ENCODE measurements around the gene FRMD1. TPM values are rescaled to one million over a fixed set of nuclear protein-coding genes. Genes with fewer than 3 reads are reported as not detected.

Gene FRMD1
- total RNA-seq, 2 experiments from 2014 or later = not detected

- Histone ChIP-seq H3K36me3 (ENCODE audit: insufficient read depth, low read length) (no peaks in the 10 kb centered on the region), H3K27me3 (ENCODE audit: control insufficient read depth in 1 of 2, insufficient read depth in 2 of 2, low read length in 2 of 2) (no peaks in the 10 kb centered on the region), H3K27ac (ENCODE audit: low read depth in 1 of 2, low read length in 2 of 2) (no peak overlapping the region), H3K4me1 (ENCODE audit: insufficient read depth, low read length) (no peaks in the 10 kb centered on the region), H3K9me3 (ENCODE audit: control insufficient read depth in 1 of 2, insufficient read depth in 1 of 2, low read length in 2 of 2) (peaks cover 21 to 24% of the 10 kb centered on the region in 2 experiments), H3K4me3 (ENCODE audit: low read length) (no peak overlapping the region)
- ATAC-seq (ENCODE audit: poor library complexity) = no peak
- Mint-ChIP-seq H3K9me3 (peaks cover 21% of the 10 kb centered on the region), H3K27ac (no peak overlapping the region), H3K4me3 (no peak overlapping the region), H3K36me3 (ENCODE audit: low read depth) (peaks cover 4% of the 10 kb centered on the region), H3K27me3 (peaks cover 6% of the 10 kb centered on the region), H3K4me1 (ENCODE audit: low read depth) (no peaks in the 10 kb centered on the region)
- ChIA-PET POLR2A (no interaction called here), CTCF (no interaction called here)
- intact Hi-C loops (cut with DNase I, micrococcal nuclease) = no loop called here
- no peak for TF ChIP-seq CTCF (IDR thresholded peaks at IDR 0.05)
- DNase-seq = no peak
Measured at GRCh38 chr6:168011291-168011690, 67.7 kb downstream of the FRMD1 start.

GRCh38 chr6:168009331-168009730 is 69.7 kb downstream of the FRMD1 start:
- CTCF ChIA-PET = no interaction called here
- no peak for TF ChIP-seq CTCF (IDR thresholded peaks at IDR 0.05)
- DNase-seq (no peak), ATAC-seq (ENCODE audit: poor library complexity) (no peak)
- H3K27me3 ChIP-seq (ENCODE audit: control insufficient read depth in 1 of 2, insufficient read depth in 2 of 2, low read length in 2 of 2) = peaks cover 0 to 2% of the 10 kb centered on the region in 2 experiments
- no peaks in the 10 kb centered on the region for H3K36me3 ChIP-seq (ENCODE audit: insufficient read depth, low read length)
- H3K27ac ChIP-seq (ENCODE audit: low read depth in 1 of 2, low read length in 2 of 2) = no peak overlapping the region
- H3K9me3 ChIP-seq (ENCODE audit: control insufficient read depth in 1 of 2, insufficient read depth in 1 of 2, low read length in 2 of 2) = peaks cover 15 to 24% of the 10 kb centered on the region in 2 experiments
- H3K27me3 Mint-ChIP-seq = no peaks in the 10 kb centered on the region
- H3K9me3 Mint-ChIP-seq = peaks cover 15% of the 10 kb centered on the region
- H3K36me3 Mint-ChIP-seq (ENCODE audit: low read depth) = peaks cover 4% of the 10 kb centered on the region
- POLR2A ChIA-PET = no interaction called here
- H3K4me3 Mint-ChIP-seq = no peak overlapping the region
- H3K4me1 Mint-ChIP-seq (ENCODE audit: low read depth) = no peaks in the 10 kb centered on the region
- intact Hi-C loops (cut with DNase I, micrococcal nuclease) = no loop called here
- no peak overlapping the region for H3K4me3 ChIP-seq (ENCODE audit: low read length)
- H3K27ac Mint-ChIP-seq = no peak overlapping the region
- H3K4me1 ChIP-seq (ENCODE audit: insufficient read depth, low read length) = no peaks in the 10 kb centered on the region

GRCh38 chr6:168007592-168008338 is 71.2 kb downstream of the FRMD1 start:
- H3K27ac ChIP-seq (ENCODE audit: low read depth in 1 of 2, low read length in 2 of 2) = no peak overlapping the region
- no peak overlapping the region for H3K4me3 ChIP-seq (ENCODE audit: low read length)
- peaks cover 0 to 2% of the 10 kb centered on the region in 2 experiments for H3K27me3 ChIP-seq (ENCODE audit: control insufficient read depth in 1 of 2, insufficient read depth in 2 of 2, low read length in 2 of 2)
- intact Hi-C loops (cut with DNase I, micrococcal nuclease) = no loop called here
- no peak overlapping the region for H3K4me3 Mint-ChIP-seq
- peaks cover 6 to 22% of the 10 kb centered on the region in 2 experiments for H3K9me3 ChIP-seq (ENCODE audit: control insufficient read depth in 1 of 2, insufficient read depth in 1 of 2, low read length in 2 of 2)
- ChIA-PET CTCF (no interaction called here), POLR2A (no interaction called here)
- H3K4me1 ChIP-seq (ENCODE audit: insufficient read depth, low read length) = no peaks in the 10 kb centered on the region
- H3K36me3 Mint-ChIP-seq (ENCODE audit: low read depth) = peaks cover 4% of the 10 kb centered on the region
- ATAC-seq (ENCODE audit: poor library complexity) (no peak), DNase-seq (no peak)
- no peaks in the 10 kb centered on the region for H3K36me3 ChIP-seq (ENCODE audit: insufficient read depth, low read length)
- TF ChIP-seq CTCF (IDR thresholded peaks at IDR 0.05) = no peak
- H3K27ac Mint-ChIP-seq = no peak overlapping the region
- H3K4me1 Mint-ChIP-seq (ENCODE audit: low read depth) = no peaks in the 10 kb centered on the region
- H3K9me3 Mint-ChIP-seq = peaks cover 13% of the 10 kb centered on the region
- no peaks in the 10 kb centered on the region for H3K27me3 Mint-ChIP-seq

Data from CD4-positive, alpha-beta T cell (primary cell).